SKM-1 treated with dmso at 0.1 percent for 144 hours (cell line): Measurements from ENCODE around the gene CHURC1.

Experiments used
- DNase-seq: peaks from one replicate; lab custom pipeline; 2025; ENCODE audit not compliant: unreplicated experiment; lab: John Stamatoyannopoulos, UW

CHURC1 gene

DNA sequence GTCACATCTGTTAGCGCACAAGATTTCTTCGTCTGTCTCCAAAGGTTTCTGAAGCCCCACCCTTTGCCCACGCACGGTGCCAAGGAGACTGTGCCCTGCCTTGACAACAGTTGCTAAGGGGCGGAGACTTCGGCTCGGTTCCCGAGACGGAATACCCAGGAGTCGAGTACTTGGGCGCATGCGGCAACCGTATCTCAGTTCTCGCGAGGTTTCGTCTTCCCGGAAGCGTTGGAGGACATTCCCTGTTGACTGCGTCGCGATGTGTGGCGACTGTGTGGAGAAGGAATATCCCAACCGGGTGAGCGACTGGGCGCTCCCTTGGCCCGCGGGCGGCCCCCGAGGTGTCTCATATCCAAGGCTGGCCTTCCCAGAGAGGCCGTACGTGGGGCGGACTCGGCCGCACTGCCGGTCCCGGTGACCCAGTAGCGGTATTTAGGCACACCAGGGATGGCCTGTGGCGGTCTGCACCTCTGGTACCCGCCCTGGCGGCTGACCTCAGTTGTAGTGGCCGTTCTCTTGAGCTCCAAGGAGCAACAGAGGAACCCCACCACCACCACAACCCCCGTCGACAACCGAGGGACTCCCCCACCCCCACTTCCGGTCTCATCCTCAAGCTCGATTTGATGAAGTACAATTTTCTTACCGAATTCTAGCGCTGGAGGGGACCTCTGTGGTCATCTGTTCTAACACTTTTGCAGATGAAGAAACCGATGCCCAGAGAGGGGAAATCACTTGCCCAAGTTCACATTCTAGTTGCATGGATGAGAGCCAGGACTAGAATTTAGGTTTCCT, at the start of gene CHURC1:
Gene CHURC1 (plus strand): TSS at position 219 of the 792 bp plus-strand sequence. CDS start 41 bp downstream, at position 260.
- DNase-seq: peak; percentile 72

DNA sequence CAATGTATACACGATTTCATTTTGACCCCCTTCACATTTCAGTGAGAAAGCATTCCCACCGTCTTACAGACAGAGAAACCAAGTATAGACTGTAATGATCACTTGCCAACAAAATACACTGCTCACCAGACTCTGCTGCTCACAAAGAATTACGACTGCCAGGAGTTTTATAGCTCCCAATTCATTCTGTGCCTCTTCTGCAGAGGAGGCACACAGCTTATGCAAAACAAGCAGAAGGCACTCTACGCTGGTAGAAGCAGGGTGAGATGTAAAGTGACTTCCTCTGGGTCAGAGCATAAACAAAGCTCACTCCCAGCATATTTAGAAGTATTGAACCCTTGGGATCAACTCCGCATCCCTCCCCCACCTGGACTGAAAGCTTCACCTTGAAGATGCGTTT, 49.1 kb upstream of the CHURC1 start:
- no peak for DNase-seq

DNA sequence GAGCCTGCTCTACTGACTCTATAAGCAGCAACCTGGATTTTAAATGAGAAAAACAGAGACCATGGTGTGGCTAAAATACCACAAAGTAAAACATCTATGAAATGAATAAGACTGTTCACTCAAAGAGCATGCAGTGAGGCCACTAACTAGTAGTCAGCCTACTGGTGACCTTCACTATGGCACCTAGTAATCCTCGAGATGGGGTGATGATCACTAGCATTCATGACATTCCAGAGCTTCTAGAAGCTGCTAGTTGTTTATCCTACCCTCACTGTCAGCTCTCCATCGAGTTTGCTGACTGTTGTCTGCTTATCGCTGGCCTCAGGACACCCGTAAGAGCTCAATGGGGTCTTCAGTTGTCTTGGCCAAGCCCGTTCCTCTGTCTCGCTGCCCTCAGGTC, 48.3 kb upstream of the CHURC1 start:
- no peak for DNase-seq

DNA sequence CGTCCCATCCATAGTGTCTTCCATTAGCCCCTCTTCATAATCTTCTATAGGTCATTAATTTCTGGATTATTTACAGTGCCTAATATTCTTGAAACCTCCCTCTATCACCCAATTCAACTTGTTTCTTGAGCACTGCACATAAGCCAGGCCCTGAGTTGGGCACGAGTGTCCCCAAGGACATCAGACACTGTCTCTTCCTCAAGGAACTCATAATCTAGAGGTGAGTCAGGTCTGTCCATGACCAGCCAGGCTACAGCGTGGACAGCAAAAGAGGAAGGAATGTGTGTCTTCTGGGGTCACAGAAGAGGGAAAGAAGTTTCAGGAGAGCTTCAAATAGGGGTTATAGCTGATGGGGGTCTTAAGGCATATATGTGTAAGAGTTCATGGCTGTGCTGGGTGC, 47.1 kb upstream of the CHURC1 start:
- no peak for DNase-seq

- no peak for DNase-seq
Observed at GRCh38 chr14:64868379-64868778, 45.9 kb upstream of the CHURC1 start.

GRCh38 chr14:64868841-64869240, 45.4 kb upstream of the CHURC1 start:
- DNase-seq: no peak

DNA sequence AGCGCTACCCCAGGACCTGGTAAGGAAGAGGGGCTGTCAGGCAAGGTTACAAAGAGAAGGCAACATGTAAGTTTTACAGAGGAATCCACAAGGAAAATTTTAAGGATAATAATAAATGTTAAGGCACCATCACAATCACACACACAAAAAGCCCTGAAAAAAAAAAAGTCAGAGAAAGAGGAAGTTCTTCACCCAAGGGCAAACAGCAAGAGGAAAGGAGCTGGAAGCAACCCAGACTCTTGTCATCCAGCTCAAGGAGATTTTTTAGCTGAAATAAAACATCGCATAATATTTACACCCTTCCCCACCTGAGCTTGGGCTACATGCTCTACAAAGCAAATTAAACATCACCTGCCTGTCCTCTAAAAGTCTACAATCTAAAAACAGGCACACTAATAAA, 44.1 kb upstream of the CHURC1 start:
- peak; percentile 4 for DNase-seq

- DNase-seq: no peak
Observed at GRCh38 chr14:64871344-64871743, 42.9 kb upstream of the CHURC1 start.

DNA sequence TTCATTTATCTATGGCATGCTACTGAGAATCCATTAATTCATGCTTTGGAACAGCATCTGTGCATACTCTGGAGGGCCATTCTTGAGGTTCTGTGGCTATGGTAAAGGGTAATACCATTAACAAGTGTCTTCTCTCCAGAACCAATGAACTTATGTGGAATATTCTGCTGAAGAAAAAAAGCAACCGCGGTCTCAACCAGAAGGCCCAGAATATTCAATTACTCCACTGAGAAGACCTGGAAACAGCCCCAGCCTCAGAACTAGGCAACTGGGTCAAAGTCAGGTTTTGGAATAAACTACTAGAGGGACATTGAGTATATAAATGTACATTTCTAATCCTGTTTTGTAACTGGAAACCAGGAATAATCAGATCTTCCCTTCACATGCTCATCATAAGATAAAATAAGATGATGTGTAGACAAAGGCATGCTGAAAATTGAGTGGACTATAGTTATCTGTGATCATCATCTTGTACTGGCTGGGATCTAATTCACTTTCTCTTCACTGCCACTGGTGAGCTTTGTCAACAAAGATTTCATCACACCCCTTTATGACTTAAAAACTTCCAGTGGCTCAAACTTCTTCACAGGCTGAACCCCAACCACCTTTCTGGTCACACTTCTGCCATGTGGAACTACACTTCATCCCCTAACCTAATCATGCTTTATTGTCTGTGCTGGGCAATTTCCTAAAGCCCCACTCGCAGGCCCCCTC, 40.6 kb upstream of the CHURC1 start:
- no peak for DNase-seq

- no peak for DNase-seq
Observed at GRCh38 chr14:64875350-64875749, 38.9 kb upstream of the CHURC1 start.

- no peak for DNase-seq
Observed at GRCh38 chr14:64877846-64878245, 36.4 kb upstream of the CHURC1 start.

DNA sequence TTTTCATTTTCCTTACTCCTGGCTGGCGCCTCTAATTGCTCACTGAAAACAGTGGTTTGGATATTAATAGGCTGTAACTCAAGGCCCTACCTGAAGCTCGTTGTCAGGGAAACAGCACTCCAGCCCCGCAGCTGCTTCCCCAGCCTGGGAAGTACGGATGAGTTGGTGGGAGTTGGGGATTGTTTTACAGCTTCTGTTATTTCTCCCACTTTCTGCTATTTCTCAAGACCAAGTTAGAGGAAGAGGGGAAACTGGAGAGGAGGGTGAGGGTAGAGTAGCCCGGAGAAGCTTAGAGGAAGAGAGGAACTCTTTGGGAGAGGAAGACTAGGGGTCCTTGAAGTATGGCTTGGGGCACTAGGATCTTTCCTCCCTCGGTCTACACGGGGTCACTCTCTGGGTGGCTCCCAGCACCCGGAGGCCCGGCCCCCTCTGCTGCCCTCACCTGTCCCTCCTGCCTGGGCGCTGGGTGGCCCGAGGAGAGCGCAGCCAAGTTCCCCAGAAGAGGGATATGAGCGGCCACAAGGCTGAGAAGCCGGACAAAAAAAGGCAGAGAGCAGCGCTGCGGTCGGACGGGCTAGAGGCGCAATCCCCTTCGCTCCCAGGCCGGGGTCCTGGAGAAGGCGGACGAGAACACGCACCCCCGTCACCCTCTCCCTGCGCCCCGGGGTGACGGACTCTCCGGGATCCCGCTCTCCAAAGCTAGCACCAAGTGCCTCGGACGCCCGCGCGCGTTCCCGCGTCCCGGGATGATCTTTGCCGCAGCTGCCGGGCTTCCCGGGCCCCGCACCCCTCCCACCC, 35.2 kb upstream of the CHURC1 start:
- DNase-seq: no peak

- no peak for DNase-seq
Observed at GRCh38 chr14:64879635-64880220, 34.5 kb upstream of the CHURC1 start, which contains the start of gene SPTB. Gene SPTB, minus strand, starts transcription at chr14:64879907. Its CDS starts 56,813 bp downstream, at chr14:64823094.

DNA sequence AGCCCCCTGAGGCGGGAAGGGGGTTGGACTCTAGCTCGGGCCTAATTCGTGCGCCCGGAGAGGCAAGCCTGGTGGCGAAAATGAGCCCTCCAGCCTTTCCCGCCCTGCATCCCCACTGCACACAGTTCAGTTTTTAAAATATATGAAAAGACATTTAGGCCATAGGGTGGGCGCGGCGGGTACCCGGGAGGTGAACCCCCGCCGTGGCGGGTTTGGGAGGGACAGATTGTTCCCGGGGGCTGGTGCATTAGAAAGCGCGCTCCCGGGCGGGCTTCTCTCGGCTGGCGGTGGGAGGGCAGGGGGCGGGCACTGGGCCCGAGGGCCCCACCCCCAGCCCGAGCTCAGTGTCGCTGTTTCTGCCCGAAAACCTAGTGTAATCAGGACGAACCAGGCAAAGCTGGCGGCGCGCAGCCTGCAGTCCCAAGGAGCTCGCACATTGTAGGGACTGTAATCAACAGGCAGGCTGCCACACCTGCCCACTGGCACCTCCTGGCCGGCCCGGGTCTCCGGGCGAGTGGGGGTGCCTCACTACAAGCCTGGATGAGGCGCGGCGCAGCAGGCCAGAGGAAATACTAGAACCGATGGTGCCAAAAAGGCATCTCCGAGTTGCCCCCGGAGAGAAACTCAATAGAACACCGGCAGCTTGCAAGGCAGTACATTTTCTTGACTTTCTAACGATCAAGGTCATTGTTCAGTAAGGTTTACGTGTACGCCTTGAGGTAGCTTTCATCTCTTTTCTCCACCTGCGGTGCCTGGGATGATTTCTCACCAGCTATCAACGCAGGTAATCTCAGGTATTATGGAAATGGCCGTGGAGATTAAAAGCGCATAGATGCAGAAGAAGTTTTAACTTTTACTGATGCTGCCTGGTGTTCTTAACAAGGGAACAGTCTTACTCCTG, 33.8 kb upstream of the CHURC1 start:
- peak; percentile 23 for DNase-seq

- DNase-seq: no peak
Observed at GRCh38 chr14:64885559-64885958, 28.7 kb upstream of the CHURC1 start.

- DNase-seq: no peak
Observed at GRCh38 chr14:64889352-64889751, 24.9 kb upstream of the CHURC1 start.

DNA sequence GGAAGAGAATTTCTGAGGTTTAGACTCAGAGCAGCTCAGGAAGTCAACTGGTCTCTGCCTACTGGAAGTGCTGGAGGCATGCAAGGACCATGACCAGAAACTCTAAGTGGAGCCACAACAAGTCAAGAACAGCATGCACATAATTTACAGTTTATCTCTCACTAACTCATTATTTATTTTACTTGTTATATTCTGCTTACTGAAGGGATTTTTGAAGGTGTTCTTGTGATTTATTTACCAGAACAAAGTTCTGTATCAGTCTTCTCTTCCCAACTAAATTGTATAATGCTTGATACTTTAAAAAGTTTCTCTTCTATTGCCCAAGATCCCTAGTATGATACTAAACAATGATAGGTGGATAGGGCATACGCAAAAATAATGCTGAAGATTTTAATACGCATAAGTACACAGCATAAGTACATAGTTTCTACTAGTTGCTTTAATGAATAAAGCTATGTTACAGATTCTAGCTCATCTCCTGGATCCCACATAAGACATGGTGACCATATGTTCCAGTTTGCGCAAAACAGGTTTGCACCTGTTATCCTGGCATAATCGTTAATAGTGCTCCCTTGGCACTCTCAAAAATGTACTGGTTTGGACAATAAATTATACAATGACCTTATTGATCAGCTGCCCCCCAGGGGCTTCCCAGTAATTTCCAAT, 22.9 kb upstream of the CHURC1 start:
- no peak for DNase-seq

- DNase-seq: peak; percentile 22
Observed at GRCh38 chr14:64891839-64892375, 22.3 kb upstream of the CHURC1 start.

DNA sequence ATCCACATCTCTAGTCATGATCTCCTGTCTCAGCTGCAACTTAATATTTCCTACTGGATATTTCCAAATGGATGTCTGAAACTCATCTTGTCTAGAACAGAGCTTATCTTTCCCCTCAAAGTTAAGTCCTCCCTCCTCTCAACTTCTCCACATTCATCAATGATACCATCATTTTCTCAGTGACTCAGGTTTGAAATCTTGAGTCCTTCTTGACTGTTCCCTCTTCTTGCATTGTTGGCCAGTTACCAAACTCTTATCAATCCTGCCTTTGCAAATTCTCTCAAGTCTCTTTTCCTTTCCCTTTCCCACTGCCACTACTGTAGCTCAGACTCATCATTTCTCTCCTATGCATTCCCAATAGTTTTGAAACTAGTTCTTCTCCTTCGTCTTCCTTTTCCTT, 14.3 kb upstream of the CHURC1 start:
- no peak for DNase-seq
